ENCODE results near the gene GAL3ST2. TPM values are rescaled to one million over a fixed set of nuclear protein-coding genes. Genes with fewer than 3 reads are reported as not detected.
A peak's percentile ranks its signal among the peaks of the same experiment; 100 is the strongest.
"Not testable (repeated sequence)": the region's sequence is repeated elsewhere in the genome, so short reads cannot be mapped to it uniquely, and the experiment has no call there.

The GAL3ST2 gene
- total RNA-seq, 1 donor from 2014 or later, result 0.84 TPM

DNA sequence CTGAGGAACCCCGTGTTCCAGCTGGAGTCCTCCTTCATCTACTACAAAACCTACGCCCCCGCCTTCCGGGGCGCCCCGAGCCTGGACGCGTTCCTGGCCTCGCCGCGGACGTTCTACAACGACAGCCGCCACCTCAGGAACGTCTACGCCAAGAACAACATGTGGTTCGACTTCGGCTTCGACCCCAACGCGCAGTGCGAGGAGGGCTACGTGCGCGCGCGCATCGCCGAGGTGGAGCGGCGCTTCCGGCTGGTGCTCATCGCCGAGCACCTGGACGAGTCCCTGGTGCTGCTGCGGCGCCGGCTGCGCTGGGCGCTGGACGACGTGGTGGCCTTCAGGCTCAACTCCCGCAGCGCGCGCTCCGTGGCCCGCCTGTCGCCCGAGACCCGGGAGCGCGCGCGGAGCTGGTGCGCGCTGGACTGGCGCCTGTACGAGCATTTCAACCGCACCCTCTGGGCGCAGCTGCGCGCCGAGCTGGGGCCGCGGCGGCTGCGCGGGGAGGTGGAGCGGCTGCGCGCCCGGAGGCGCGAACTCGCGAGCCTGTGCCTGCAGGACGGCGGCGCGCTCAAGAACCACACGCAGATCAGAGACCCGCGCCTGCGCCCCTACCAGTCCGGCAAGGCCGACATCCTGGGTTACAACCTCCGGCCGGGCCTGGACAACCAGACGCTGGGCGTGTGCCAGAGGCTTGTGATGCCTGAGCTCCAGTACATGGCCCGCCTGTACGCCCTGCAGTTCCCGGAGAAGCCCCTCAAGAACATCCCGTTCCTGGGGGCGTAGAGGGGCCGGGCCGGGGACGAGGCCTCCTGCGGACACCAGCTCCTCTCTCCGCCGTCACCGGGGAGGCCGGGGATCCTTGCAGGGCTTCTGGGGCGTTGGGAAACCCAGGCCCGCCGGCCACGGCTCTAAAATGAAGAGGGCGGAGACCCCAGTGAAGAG lies 27.0 kb downstream of the GAL3ST2 start:
- TF ChIP-seq, protein P1, sequence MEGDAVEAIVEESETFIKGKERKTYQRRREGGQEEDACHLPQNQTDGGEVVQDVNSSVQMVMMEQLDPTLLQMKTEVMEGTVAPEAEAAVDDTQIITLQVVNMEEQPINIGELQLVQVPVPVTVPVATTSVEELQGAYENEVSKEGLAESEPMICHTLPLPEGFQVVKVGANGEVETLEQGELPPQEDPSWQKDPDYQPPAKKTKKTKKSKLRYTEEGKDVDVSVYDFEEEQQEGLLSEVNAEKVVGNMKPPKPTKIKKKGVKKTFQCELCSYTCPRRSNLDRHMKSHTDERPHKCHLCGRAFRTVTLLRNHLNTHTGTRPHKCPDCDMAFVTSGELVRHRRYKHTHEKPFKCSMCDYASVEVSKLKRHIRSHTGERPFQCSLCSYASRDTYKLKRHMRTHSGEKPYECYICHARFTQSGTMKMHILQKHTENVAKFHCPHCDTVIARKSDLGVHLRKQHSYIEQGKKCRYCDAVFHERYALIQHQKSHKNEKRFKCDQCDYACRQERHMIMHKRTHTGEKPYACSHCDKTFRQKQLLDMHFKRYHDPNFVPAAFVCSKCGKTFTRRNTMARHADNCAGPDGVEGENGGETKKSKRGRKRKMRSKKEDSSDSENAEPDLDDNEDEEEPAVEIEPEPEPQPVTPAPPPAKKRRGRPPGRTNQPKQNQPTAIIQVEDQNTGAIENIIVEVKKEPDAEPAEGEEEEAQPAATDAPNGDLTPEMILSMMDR (IDR thresholded peaks at IDR 0.05; ENCODE audit: unreplicated experiment), result no peak
- Mint-ChIP-seq H3K4me3 (ENCODE audit: low read depth) (peak overlapping the region; percentile 40), H3K9me3 (ENCODE audit: low read depth) (no peaks in the 10 kb centered on the region), H3K36me3 (ENCODE audit: insufficient read depth) (no peaks in the 10 kb centered on the region), H3K27me3 (peaks cover 6% of the 10 kb centered on the region), H3K4me1 (ENCODE audit: low read depth) (peaks cover 7% of the 10 kb centered on the region), H3K27ac (no peak overlapping the region)
- DNase-seq (ENCODE audit: low spot score, unreplicated experiment), result no peak

DNA sequence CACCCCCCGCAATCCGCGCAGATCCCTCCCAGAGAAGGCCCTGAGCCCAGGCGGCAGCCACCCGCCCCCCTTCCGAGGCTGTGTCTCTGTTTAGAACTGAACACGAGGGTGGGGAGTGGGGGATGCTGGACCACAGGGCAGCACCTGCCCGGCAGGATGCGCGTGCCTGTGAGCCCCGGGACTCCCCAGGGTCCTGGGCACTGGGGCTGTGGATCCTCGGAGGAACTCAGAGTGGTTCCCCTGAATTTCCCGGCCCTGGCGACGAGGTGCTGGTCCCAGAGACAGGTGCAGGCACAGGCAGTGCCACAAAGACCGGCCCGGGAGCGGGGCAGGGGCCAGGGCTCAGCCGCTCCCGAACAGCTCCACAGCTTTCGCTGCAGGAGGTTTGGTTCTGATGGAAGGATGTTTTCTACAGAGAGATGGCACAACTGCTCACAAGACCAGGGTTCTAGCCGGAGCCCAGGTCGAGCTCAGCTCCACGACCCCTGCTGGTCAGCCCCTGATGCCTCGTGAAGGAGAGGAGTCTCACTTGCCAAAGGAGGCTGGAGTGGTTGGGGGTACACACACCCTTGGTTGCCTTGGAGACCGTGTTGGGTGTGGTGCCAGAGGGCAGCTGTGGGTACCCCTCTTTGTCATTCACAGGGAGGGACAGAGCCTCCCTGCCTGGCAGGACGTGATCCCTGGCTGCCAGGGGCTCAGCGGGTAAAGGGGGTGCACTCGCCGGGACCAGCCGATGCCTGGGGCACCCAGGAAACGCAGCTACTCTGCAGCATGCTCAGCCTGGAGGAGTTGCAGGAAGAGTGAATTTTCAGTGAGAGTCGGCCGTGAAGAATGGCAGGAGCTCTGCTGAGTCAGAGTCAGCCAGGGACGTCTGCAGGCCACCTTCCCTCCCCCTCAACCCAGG lies 28.0 kb downstream of the GAL3ST2 start:
- H3K4me1 Mint-ChIP-seq (ENCODE audit: low read depth), result peaks cover 11% of the 10 kb centered on the region
- no peaks in the 10 kb centered on the region for H3K36me3 Mint-ChIP-seq (ENCODE audit: insufficient read depth)
- no peak overlapping the region for H3K27ac Mint-ChIP-seq
- H3K9me3 Mint-ChIP-seq (ENCODE audit: low read depth), result no peaks in the 10 kb centered on the region
- DNase-seq (ENCODE audit: low spot score, unreplicated experiment), result no peak
- peaks cover 11% of the 10 kb centered on the region for H3K27me3 Mint-ChIP-seq
- TF ChIP-seq, protein P1 (IDR thresholded peaks at IDR 0.05; ENCODE audit: unreplicated experiment), result no peak
- no peak overlapping the region for H3K4me3 Mint-ChIP-seq (ENCODE audit: low read depth)

DNA sequence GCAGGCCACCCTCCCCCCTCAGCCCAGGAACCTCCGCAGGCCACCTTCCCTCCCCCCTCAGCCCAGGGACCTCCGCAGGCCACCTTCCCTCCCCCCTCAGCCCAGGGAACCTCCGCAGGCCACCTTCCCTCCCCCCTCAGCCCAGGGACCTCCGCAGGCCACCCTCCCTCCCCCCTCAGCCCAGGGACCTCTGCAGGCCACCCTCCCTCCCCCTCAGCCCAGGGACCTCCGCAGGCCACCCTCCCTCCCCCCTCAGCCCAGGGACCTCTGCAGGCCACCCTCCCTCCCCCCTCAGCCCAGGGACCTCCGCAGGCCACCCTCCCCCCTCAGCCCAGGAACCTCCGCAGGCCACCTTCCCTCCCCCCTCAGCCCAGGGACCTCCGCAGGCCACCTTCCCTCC lies 29.6 kb downstream of the GAL3ST2 start:
- not testable (repeated sequence) for H3K4me3 Mint-ChIP-seq (ENCODE audit: low read depth); H3K9me3 Mint-ChIP-seq (ENCODE audit: low read depth); DNase-seq (ENCODE audit: low spot score, unreplicated experiment); H3K27ac Mint-ChIP-seq; H3K27me3 Mint-ChIP-seq; H3K36me3 Mint-ChIP-seq (ENCODE audit: insufficient read depth)
- peaks cover 11% of the 10 kb centered on the region for H3K4me1 Mint-ChIP-seq (ENCODE audit: low read depth)

DNA sequence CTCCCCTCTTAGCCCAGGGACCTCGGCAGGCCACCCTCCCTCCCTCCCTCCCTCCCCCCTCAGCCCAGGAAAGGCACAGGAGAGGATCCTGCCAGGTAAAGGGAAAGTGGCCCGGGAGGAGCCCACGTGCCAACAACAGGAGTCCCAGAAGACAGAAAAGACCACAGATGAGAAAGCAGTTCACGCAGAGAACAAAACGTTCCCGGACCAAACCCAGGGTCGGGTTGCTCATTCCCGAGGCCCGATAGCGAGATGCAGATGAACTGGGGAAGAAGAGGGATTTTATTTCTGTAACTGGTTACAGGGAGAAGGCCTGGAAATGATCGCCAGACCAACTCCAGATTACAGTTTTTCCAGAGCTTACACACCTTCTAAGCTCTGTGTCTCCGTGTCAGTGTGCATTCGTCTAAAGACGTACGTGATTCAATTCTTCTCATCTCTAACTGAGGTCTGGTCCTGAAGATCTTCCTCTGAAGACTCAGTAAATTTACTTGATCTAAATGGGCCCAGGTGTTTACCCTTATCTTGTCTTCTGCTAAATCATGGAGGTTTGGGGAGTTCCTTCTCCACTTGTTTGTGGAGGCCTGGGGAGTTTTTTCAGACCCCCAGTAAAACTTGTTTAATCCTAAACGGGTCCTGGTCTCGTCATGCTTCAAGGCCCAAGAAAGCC lies 31.6 kb downstream of the GAL3ST2 start:
- peak overlapping the region; percentile 84 for H3K27ac Mint-ChIP-seq
- H3K27me3 Mint-ChIP-seq, result peaks cover 8% of the 10 kb centered on the region
- TF ChIP-seq, protein P1 (IDR thresholded peaks at IDR 0.05; ENCODE audit: unreplicated experiment), result no peak
- H3K4me3 Mint-ChIP-seq (ENCODE audit: low read depth), result no peak overlapping the region
- H3K4me1 Mint-ChIP-seq (ENCODE audit: low read depth), result peaks cover 11% of the 10 kb centered on the region
- no peaks in the 10 kb centered on the region for H3K9me3 Mint-ChIP-seq (ENCODE audit: low read depth)
- no peaks in the 10 kb centered on the region for H3K36me3 Mint-ChIP-seq (ENCODE audit: insufficient read depth)
- DNase-seq (ENCODE audit: low spot score, unreplicated experiment), result no peak

DNA sequence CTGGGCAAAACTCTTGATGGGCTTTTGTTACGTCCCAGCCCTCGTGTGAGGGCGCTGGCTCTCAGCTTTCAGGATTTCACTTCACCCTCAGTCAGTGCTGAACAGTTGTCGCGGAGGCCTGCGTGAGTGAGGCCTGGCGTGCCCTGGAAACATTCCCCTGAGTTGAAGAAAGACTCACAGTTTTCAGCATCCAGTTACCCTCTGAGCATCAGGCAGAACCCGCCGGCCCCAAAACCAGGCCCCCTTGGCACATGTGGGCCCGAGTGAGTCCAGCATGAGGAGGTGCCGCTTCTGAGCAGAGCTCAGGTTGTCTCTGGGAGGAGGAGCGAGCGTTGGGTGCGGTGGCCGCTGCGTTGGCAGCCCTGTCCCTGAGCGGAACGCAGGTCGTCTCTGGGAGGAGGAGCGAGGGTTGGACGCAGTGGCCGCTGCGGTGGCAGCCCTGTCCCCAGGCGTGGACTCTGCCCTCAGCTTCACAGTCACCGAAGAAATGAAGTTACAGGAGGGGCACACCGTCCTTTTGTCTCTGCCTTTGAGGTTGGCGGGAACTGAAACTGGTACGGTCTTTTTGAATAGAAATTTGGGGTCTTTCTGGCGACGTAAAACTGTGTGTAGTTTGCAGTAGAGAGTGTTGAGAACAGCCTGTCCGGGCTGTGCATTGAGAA lies 32.2 kb downstream of the GAL3ST2 start, which contains the start of gene NEU4:
NEU4 (plus strand) TSS at position 473 of the 662 bp plus-strand sequence. CDS start 5,292 bp downstream, outside the sequence.
- H3K36me3 Mint-ChIP-seq (ENCODE audit: insufficient read depth), result no peaks in the 10 kb centered on the region
- H3K9me3 Mint-ChIP-seq (ENCODE audit: low read depth), result no peaks in the 10 kb centered on the region
- DNase-seq (ENCODE audit: low spot score, unreplicated experiment), result no peak
- no peak within 1 kb of the TSS for H3K4me3 Mint-ChIP-seq (ENCODE audit: low read depth)
- H3K4me1 Mint-ChIP-seq (ENCODE audit: low read depth), result peaks cover 11% of the 10 kb centered on the region
- peaks cover 6% of the 10 kb centered on the region for H3K27me3 Mint-ChIP-seq
- peak within 1 kb of the TSS; percentile 84 for H3K27ac Mint-ChIP-seq
- TF ChIP-seq, protein P1 (IDR thresholded peaks at IDR 0.05; ENCODE audit: unreplicated experiment), result no peak

Data from progenitor cell of endocrine pancreas (in vitro differentiated cells).